Limb (tissue), 2 donors: ENCODE data around the gene STX11.

Source experiments
- DNase-seq, 2 donors: peaks; one replicate each; pipeline ENCODE4 v3.0.0-alpha.2; 2016; ENCODE audit errors: extremely low spot score in 2 of 2

The STX11 gene

GRCh38 chr6:144214622-144215401 lies 64.5 kb downstream of the STX11 start:
- DNase-seq, result no peak

DNA sequence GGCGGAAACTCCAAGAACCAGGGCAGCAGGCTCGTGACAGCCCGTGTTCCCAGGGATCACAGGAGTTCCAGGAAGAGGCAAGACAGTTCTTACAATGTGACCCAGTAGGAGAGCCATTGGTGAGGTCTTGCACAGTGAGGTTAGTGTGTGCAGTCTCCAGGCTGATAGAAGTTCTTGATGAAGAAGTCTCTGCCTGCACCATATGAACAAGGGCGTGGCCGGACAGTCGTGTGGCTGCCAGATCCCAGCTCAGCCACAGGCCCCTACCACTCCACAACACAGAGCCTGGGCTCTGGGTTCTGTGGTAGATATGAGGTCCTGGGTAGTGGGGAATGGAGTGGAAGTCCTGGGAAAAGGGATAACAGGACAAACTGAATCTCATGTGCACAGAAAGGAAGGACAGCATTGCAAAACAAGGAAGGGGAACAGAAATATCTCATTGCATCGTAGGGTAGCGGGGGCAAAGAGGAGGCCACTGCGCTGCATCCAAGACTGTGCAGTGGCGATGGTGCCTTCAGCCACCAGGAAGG lies 65.2 kb downstream of the STX11 start:
- no peak for DNase-seq

GRCh38 chr6:144215932-144216667 lies 65.8 kb downstream of the STX11 start:
- DNase-seq, result peak; percentile 97 to 99

DNA sequence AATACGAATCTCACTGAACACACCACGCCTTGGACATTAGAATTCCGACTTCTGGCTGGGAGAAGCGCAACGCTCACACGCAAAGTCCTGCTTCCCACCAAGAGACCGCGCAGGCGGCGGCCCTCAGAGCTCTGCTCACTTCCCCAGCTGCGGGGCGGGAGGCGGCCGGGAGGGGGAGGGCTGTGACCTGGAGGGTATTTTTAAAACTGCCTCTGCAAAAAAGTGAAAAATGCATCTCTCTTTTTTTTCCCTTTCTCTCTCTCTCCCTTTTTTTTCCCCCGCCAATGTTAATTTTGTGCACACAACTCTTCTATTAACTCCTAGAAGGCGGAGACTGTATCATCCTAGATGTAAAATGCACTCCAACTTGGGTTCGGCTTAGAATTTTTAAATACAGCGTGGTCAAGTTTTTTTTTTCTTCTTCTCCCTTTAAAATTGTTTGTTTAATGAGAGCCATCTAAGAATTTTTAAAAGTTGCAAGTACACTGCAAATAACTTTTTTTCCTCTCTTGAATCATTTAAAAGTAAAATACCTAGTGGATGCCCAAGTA lies 66.4 kb downstream of the STX11 start:
- no peak for DNase-seq

GRCh38 chr6:144217264-144217663 lies 66.9 kb downstream of the STX11 start:
- no peak for DNase-seq

- no peak for DNase-seq
These were observed 67.5 kb downstream of the STX11 start for GRCh38 chr6:144217797-144218196.

- DNase-seq, result peak in 1 of 2 donors; percentile 79
These were observed 68.9 kb downstream of the STX11 start for GRCh38 chr6:144219056-144219685.

DNA sequence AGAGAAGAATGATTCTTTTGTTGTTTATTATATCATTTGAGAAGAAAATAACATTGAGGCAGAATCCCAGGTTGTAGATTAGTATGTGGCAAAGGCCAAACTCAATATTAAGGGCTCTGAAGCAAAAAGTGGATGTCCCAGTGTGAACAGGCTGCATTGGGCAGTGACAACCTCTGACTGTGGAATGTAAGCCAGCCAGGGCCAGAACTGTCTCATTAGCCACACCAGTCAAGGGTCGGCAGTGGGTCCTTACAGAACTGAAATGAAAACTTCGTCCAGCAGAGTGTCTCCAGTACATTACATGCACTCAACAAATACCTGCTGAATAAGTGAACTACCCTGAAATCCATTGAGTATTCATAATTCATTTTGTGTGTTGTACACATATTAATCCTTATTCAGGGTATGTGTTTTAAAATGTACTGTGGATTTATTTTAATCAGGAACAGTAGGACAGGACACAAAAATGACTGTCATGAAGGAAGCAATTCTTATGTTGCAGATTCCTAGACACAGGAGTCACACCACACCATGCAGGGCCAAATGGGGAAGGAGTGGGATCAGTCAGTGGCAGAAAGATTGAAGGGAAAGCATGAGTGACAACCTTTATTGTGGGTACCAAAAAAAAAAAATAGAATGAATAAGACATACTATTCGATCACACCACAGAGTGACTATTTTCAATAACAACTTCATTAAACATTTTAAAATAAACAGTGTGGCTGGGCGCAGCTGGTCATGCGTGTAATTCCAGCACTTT lies 69.9 kb downstream of the STX11 start:
- no peak for DNase-seq

DNA sequence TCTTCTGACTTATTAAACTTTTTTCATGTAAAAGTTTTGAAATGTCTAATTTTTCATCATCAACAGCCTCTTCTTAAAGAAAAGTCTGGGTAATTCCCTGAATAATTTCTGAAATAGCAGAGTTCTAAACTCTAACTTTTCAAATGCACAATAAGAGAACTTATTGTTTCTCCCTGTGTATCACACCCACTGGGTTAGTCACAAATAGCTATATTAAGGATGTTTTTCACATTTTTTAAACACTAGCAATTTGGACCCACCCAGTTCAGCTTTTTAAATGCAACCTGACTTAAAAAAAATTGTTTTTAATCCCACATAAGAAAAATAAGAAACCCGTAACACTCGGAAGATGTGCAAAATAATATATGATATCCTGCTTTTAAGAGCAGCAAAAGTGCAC lies 73.4 kb downstream of the STX11 start:
- DNase-seq, result no peak

DNA sequence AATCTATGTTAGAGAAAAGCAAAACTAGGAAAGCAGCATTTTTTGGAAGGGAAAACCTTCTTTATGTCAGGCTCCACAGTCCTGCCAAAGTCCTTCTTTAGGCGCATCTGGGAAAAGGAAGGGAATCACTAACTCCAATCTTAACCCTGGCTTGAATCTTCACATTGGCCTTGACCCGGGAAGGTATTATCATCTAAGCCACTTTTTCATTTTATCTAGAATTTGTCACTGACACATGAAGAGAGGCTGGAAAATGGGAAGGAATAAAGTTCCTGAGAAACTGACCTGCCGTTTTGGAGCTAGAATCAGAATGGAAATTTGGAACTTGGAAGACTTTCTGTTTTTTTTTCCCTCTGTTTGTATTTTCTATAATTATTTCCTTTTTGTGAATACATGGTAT lies 81.4 kb downstream of the STX11 start:
- no peak for DNase-seq

DNA sequence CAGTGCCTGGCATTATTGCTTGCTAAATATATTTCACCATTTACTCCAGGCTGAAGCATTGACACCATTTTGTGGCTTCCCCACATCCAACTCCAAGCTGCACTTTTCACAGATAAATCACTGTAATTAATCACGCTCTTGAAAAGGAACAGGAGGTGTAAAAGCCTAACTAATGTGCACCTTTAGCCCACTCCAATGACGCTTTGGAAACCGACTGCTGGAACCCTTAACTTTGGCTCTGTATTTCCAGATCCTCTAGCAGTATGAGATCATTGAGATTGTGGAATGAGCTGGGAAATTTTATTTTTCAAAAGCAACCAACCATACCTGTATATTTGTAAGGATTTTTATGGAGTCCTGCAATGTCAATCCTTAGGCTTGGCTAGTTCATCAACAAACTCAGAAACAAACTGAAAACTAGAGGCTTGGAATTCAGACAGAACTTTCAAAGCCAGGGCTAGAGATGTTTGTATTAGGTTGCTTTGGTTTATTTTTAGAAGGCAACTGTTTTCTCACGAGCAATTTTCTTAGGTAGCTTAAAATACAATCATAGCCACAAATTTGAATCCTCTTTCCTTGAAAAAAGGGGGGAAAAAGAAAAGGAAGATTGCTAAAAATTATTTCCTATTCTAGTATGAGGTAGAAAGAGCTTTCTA lies 82.0 kb downstream of the STX11 start:
- no peak for DNase-seq

DNA sequence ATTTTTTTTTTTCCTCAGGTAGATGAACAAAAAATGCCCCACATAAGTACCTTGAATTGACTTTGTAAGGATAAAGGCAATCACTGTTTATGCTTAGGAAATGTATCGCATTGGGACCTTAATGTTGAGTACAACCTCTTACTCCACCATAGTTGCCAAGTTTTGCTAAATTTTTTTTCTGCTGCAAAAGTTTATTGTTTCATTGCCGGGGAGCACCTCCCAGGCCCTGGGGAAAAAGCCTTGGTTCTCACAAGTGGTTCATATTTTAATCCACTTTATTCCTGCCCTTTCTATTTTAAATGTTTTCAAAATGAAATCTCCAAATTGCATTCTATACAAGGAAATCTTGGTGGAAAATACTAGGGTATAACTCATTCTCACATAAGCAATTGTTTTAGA lies 82.5 kb downstream of the STX11 start:
- no peak for DNase-seq

GRCh38 chr6:144234399-144234798 lies 84.1 kb downstream of the STX11 start:
- no peak for DNase-seq

DNA sequence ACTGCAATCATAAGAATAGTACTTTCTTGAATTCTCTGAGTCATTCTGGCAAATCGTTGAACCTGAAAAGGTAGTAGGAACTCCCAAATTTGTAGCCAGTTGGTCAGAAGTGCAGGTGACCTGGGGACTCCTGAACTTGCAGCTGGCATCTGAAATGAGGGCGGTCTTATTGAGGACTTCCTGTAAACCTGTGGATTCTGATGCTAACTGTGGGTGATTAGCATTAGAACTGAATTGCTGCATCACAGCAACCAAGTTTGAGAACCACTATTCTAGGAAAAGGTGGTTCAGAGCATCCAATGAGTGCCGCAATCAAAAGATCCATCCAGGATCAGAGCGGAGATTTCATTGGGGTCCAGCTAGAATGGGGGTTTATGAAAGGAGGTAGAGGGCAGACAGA lies 84.6 kb downstream of the STX11 start:
- DNase-seq, result no peak
